K562 (cell line): ENCODE results near the gene CLEC2D. TPM values are rescaled to one million over a fixed set of nuclear protein-coding genes. Genes with fewer than 3 reads are reported as not detected.

Experiments
- ATAC-seq: fragments of 200-7000 bp; cut with Tn5 transposase; 3 replicates; pipeline ENCODE4 v1.9.1; 2020; ENCODE audit warnings: moderate library complexity
- BruUV-seq: library from RNA; stranded (reverse); fragments of 400-500 nt; replicated peaks from 2 replicates; lab custom pipeline; 2021; lab: Mats Ljungman, UMichigan
- CTCF ChIA-PET: fragments of 300-600 bp; formaldehyde crosslinking; extraction: SDS; loops from one replicate; lab custom pipeline; 2021; ENCODE audit warnings: low intra/inter-chr PET ratio; lab: Yijun Ruan, JAX
- POLR2A ChIA-PET: fragments of 300-600, 350-650 bp; sonication (Branson Sonifier 250); formaldehyde crosslinking; extraction: SDS; loops from one replicate; lab custom pipeline; 2021; ENCODE audit warnings: antibody characterized with exemption, inconsistent platforms; lab: Yijun Ruan, JAX
- DNase-seq, 4 experiments: peaks; one replicate each; pipeline versions ENCODE4 v3.0.0 to v3.0.0-alpha.2; 2011 to 2018; ENCODE audit warnings: low spot score in 3 of 4, mixed read lengths in 3 of 4; ENCODE audit errors: extremely low read depth in 1 of 4
- FAIRE-seq: peaks from 2 replicates; lab custom pipeline; 2011; peaks lifted over from hg19 to GRCh38; lab: Jason Lieb, UNC
- H2AFZ ChIP-seq: 2 replicates; pipeline ENCODE4 v1.6.0; 2011; ENCODE audit warnings: low read depth, low read length, control low read depth, inconsistent platforms
- H3K27ac ChIP-seq: fragments of 200-600 bp; 3 replicates; pipeline ENCODE4 v1.8.0; 2011; ENCODE audit warnings: low read depth, mild to moderate bottlenecking, control low read depth, inconsistent platforms, low read length, moderate library complexity, mixed read lengths; ENCODE audit errors: extremely low read depth
- H3K27me3 ChIP-seq, 2 experiments: fragments of 300-600 bp in 1 of 2; 2 replicates in 1 of 2; 3 replicates in 1 of 2; pipeline versions ENCODE4 v1.6.0 to v1.8.0; 2011; ENCODE audit warnings: inconsistent platforms in 2 of 2, low read length in 2 of 2, mild to moderate bottlenecking in 1 of 2, mixed read lengths in 1 of 2, moderate library complexity in 1 of 2; ENCODE audit not compliant: control insufficient read depth in 2 of 2, insufficient read depth in 2 of 2
- H3K36me3 ChIP-seq: fragments of 300-600 bp; 3 replicates; pipeline ENCODE4 v1.8.0; 2011; ENCODE audit warnings: mild to moderate bottlenecking, low read length, inconsistent platforms; ENCODE audit not compliant: control insufficient read depth, insufficient read depth
- H3K4me1 ChIP-seq, 2 experiments: fragments of 200-600 bp in 1 of 2; replicated peaks in 1 of 2; 2 replicates in 1 of 2; 3 replicates in 1 of 2; pipeline versions ENCODE4 v1.5.1 to v1.8.0; 2011; ENCODE audit warnings: inconsistent platforms in 2 of 2, low read length in 2 of 2, mild to moderate bottlenecking in 1 of 2, mixed read lengths in 1 of 2, moderate library complexity in 1 of 2; ENCODE audit not compliant: control insufficient read depth in 2 of 2, insufficient read depth in 2 of 2
- H3K4me2 ChIP-seq: 2 replicates; pipeline ENCODE4 v1.6.1; 2011; ENCODE audit warnings: low read length, control low read depth, inconsistent platforms, mixed read lengths; ENCODE audit not compliant: insufficient read depth
- H3K4me3 ChIP-seq: fragments of 200-600 bp; sonication (generic), shearing (Covaris generic); 2 replicates; pipeline ENCODE4 v1.5.1; 2016; ENCODE audit warnings: control low read depth, inconsistent platforms
- H3K79me2 ChIP-seq: fragments of 200-600 bp; 3 replicates; pipeline ENCODE4 v1.8.0; 2011; ENCODE audit warnings: low read length, inconsistent platforms; ENCODE audit not compliant: control insufficient read depth, insufficient read depth
- H3K9ac ChIP-seq, 2 experiments: 2 replicates each; pipeline versions ENCODE4 v1.6.0 to v1.6.1; 2011; ENCODE audit warnings: low read depth in 2 of 2, low read length in 2 of 2, control low read depth in 1 of 2, inconsistent platforms in 1 of 2, mild to moderate bottlenecking in 1 of 2, mixed read lengths in 1 of 2; ENCODE audit not compliant: insufficient read depth in 1 of 2
- H3K9me1 ChIP-seq: one replicate; pipeline ENCODE4 v1.6.0; 2011; ENCODE audit warnings: inconsistent platforms, mild to moderate bottlenecking, low read length, moderate library complexity; ENCODE audit not compliant: control insufficient read depth, insufficient read depth
- H3K9me3 ChIP-seq: replicated peaks from 2 replicates; pipeline ENCODE4 v1.5.1; 2011; ENCODE audit warnings: low read depth, low read length, inconsistent platforms; ENCODE audit not compliant: control insufficient read depth, insufficient read depth
- H4K20me1 ChIP-seq: replicated peaks from 2 replicates; pipeline ENCODE4 v1.6.1; 2011; ENCODE audit warnings: low read length, inconsistent platforms, mixed read lengths; ENCODE audit not compliant: control insufficient read depth, insufficient read depth
- ARID2 ChIP-seq: fragments of 450-650 bp; IDR thresholded peaks from 2 replicates; pipeline ENCODE4 v1.6.1; 2017; ENCODE audit warnings: antibody characterized with exemption, mild to moderate bottlenecking
- DMBX1 ChIP-seq: fragments of 250-450 bp; sonication (Bioruptor Pico); IDR thresholded peaks from 2 replicates; pipeline ENCODE4 v1.8.0; 2022; ENCODE audit warnings: inconsistent platforms, mild to moderate bottlenecking, moderate library complexity, borderline replicate concordance
- ELF4 ChIP-seq: fragments of 450-650 bp; formaldehyde crosslinking; IDR thresholded peaks from 2 replicates; pipeline ENCODE4 v1.4.0; 2022; ENCODE audit warnings: missing genetic modification characterization
- NFATC3 ChIP-seq: fragments of 450-650 bp; IDR thresholded peaks from 2 replicates; pipeline ENCODE4 v1.6.1; 2017; ENCODE audit warnings: mild to moderate bottlenecking
- RERE ChIP-seq: sonication (generic); formaldehyde crosslinking; IDR thresholded peaks from 2 replicates; pipeline ENCODE4 v1.8.0; 2023; ENCODE audit warnings: missing genetic modification reagents, mild to moderate bottlenecking, borderline replicate concordance
- SAP30 ChIP-seq: fragments of 200-600 bp; sonication (generic); IDR thresholded peaks from 2 replicates; pipeline ENCODE4 v1.6.1; 2012; ENCODE audit warnings: borderline replicate concordance, low read depth, mild to moderate bottlenecking, moderate library complexity, low read length, control low read depth, inconsistent platforms; ENCODE audit not compliant: insufficient read depth, poor library complexity, severe bottlenecking
- SMARCE1 ChIP-seq: fragments of 450-650 bp; IDR thresholded peaks from 2 replicates; pipeline ENCODE4 v1.7.1; 2016; ENCODE audit warnings: mild to moderate bottlenecking
- ZNF436 ChIP-seq: fragments of 250-450, 450-650 bp; sonication (Bioruptor Pico); formaldehyde crosslinking; IDR thresholded peaks from 2 replicates; pipeline ENCODE4 v1.7.0; 2020; ENCODE audit warnings: mild to moderate bottlenecking
- WGBS: fragments of 100-300 bp; shearing (Covaris generic); methylation state at CpG from one replicate; pipeline ENCODE4 v1.1.6; 2016; ENCODE audit warnings: low coverage, mixed read lengths; ENCODE audit not compliant: insufficient coverage; ENCODE audit errors: missing lambda C conversion rate; 5-methylcytosine and 5-hydroxymethylcytosine counted together
- in situ Hi-C: fragments of 300-500 bp; cut with MboI; formaldehyde crosslinking; loops from 4 replicates; pipeline ENCODE4 v1.15.0; 2018; ENCODE audit warnings: inconsistent platforms, mixed read lengths
- intact Hi-C: fragments of 100-400 bp; cut with micrococcal nuclease; formaldehyde crosslinking; loops from 2 replicates; pipeline ENCODE4 v1.14.2; 2022
- polyA plus RNA-seq, 8 experiments: library from polyadenylated mRNA; depleted of rRNA in 4 of 8; stranded (reverse) in 5 of 8; unstranded in 3 of 8; fragments of >200 nt; fragmentation: Nextera tagmentation in 2 of 8; fragmentation: Illumina TruSeq in 1 of 8; extraction: Ambion mirVana in 2 of 8; extraction: Trizol in 1 of 8; gene quantifications; 2 replicates each; pipeline versions ENCODE4 v1.2.1 to v1.2.3, GENCODE V29; 2011 to 2014; ENCODE audit warnings: inconsistent platforms in 1 of 8, missing spikeins in 1 of 8
- total RNA-seq, 7 experiments: library from RNA; depleted of rRNA in 6 of 7; stranded (reverse); fragments of >200 nt in 6 of 7; fragmentation: Illumina TruSeq in 2 of 7; extraction: Trizol in 2 of 7; gene quantifications; 2 replicates each; pipeline versions ENCODE4 v1.2.1 to v1.2.3, GENCODE V29; 2011 to 2021; ENCODE audit warnings: low replicate concordance in 1 of 7

CLEC2D gene
- total and polyA plus RNA-seq, 9 of the 15 experiments (the other 6 are each of a cell fraction or from before 2014, with no cell fraction given): 1.4 to 5.0 (median 2.2) TPM

- Histone ChIP-seq H3K4me3 (no peak overlapping the region), H3K9me3 (no peaks in the 10 kb centered on the region), H3K36me3 (no peaks in the 10 kb centered on the region), H3K27ac (no peak overlapping the region), H3K9ac (no peak overlapping the region), H3K79me2 (no peaks in the 10 kb centered on the region), H3K4me2 (no peak overlapping the region), H3K4me1 (no peaks in the 10 kb centered on the region; a peak in 1 of 5 replicates), H2AFZ (no peak overlapping the region), H3K27me3 (no peaks in the 10 kb centered on the region), H3K9me1 (no peaks in the 10 kb centered on the region), H4K20me1 (no peaks in the 10 kb centered on the region)
- WGBS: 54% methylated on average over 2 of the region's 2 CpGs
- no peak for FAIRE-seq
- TF ChIP-seq ARID2 (no peak), NFATC3 (no peak), ELF4 (CRISPR knock-in tag) (no peak)
- POLR2A ChIA-PET: no interaction called here
- intact Hi-C loops: no loop called here
- CTCF ChIA-PET: interaction anchor here (0.7 kb wide), 1 partner anchor 22 kb away, joined by 3 read pairs; no protein-coding TSS in a partner anchor
- DNase-seq: no peak
- no peak for ATAC-seq
- in situ Hi-C loops: no loop called here
- BruUV-seq: no TSS peak
Observed at GRCh38 chr12:9667403-9668160, 1.9 kb upstream of the CLEC2D start.

GRCh38 chr12:9668161-9669018 is 1.1 kb upstream of the CLEC2D start:
- Histone ChIP-seq H2AFZ (no peak overlapping the region), H3K9me1 (no peaks in the 10 kb centered on the region), H3K4me3 (no peak overlapping the region), H3K4me1 (peaks cover under 1 to 6% of the 10 kb centered on the region in 2 experiments; a peak in 4 of 5 replicates), H3K79me2 (no peaks in the 10 kb centered on the region), H3K9me3 (no peaks in the 10 kb centered on the region), H3K9ac (no peak overlapping the region), H4K20me1 (no peaks in the 10 kb centered on the region), H3K36me3 (no peaks in the 10 kb centered on the region), H3K4me2 (no peak overlapping the region), H3K27me3 (no peaks in the 10 kb centered on the region), H3K27ac (no peak overlapping the region)
- intact Hi-C loops: no loop called here
- DNase-seq (no peak), FAIRE-seq (no peak), ATAC-seq (no peak)
- WGBS: 67% methylated on average over 4 of the region's 4 CpGs
- CTCF ChIA-PET: no interaction called here
- in situ Hi-C loops: no loop called here
- POLR2A ChIA-PET: no interaction called here
- no TSS peak for BruUV-seq
- TF ChIP-seq RERE (CRISPR knock-in tag) (no peak), SAP30 (no peak), DMBX1 (no peak), ZNF436 (CRISPR knock-in tag) (no peak), SMARCE1 (no peak)
